ENCODE measurements around the gene WWOX.

WWOX gene

GRCh38 chr16:79132701-79133100, 1033.2 kb downstream of the WWOX start:
- no peak for TF ChIP-seq CTCF (IDR thresholded peaks at IDR 0.05; ENCODE audit: control insufficient read depth, insufficient read depth, low read depth, low read length, missing control alignments)
- no peak overlapping the region for H3K4me3 ChIP-seq (ENCODE audit: control insufficient read depth, low read depth, low read length)
- no peak for DNase-seq (ENCODE audit: low read depth)

- H3K4me3 ChIP-seq (ENCODE audit: control insufficient read depth, low read depth, low read length), result no peak overlapping the region
- TF ChIP-seq CTCF (IDR thresholded peaks at IDR 0.05; ENCODE audit: control insufficient read depth, insufficient read depth, low read depth, low read length, missing control alignments), result no peak
- DNase-seq (ENCODE audit: low read depth), result no peak
Observed at GRCh38 chr16:79134300-79134699, 1034.8 kb downstream of the WWOX start.

- no peak for TF ChIP-seq CTCF (IDR thresholded peaks at IDR 0.05; ENCODE audit: control insufficient read depth, insufficient read depth, low read depth, low read length, missing control alignments)
- no peak overlapping the region for H3K4me3 ChIP-seq (ENCODE audit: control insufficient read depth, low read depth, low read length)
- no peak for DNase-seq (ENCODE audit: low read depth)
Observed at GRCh38 chr16:79136955-79137354, 1037.5 kb downstream of the WWOX start.

- H3K4me3 ChIP-seq (ENCODE audit: control insufficient read depth, low read depth, low read length), result no peak overlapping the region
- TF ChIP-seq CTCF (IDR thresholded peaks at IDR 0.05; ENCODE audit: control insufficient read depth, insufficient read depth, low read depth, low read length, missing control alignments), result no peak
- DNase-seq (ENCODE audit: low read depth), result no peak
Observed at GRCh38 chr16:79137426-79137939, 1038.0 kb downstream of the WWOX start.

GRCh38 chr16:79139799-79140198, 1040.3 kb downstream of the WWOX start:
- no peak for DNase-seq (ENCODE audit: low read depth)
- H3K4me3 ChIP-seq (ENCODE audit: control insufficient read depth, low read depth, low read length), result no peak overlapping the region
- TF ChIP-seq CTCF (IDR thresholded peaks at IDR 0.05; ENCODE audit: control insufficient read depth, insufficient read depth, low read depth, low read length, missing control alignments), result no peak

GRCh38 chr16:79143026-79143425, 1043.6 kb downstream of the WWOX start:
- TF ChIP-seq CTCF (IDR thresholded peaks at IDR 0.05; ENCODE audit: control insufficient read depth, insufficient read depth, low read depth, low read length, missing control alignments), result no peak
- no peak overlapping the region for H3K4me3 ChIP-seq (ENCODE audit: control insufficient read depth, low read depth, low read length)
- DNase-seq (ENCODE audit: low read depth), result no peak

- H3K4me3 ChIP-seq (ENCODE audit: control insufficient read depth, low read depth, low read length), result no peak overlapping the region
- DNase-seq (ENCODE audit: low read depth), result no peak
- no peak for TF ChIP-seq CTCF (IDR thresholded peaks at IDR 0.05; ENCODE audit: control insufficient read depth, insufficient read depth, low read depth, low read length, missing control alignments)
Observed at GRCh38 chr16:79150151-79150550, 1050.7 kb downstream of the WWOX start.
